K562 (cell line): Measurements from ENCODE around the gene TMEM271.

ENCODE experiments used
- CHD1 ChIP-seq: fragments of 200-600 bp; sonication (generic); IDR thresholded peaks from one replicate; pipeline ENCODE4 v1.6.1; 2012; ENCODE audit warnings: mild to moderate bottlenecking, moderate library complexity, low read length, inconsistent platforms
- CREB1 ChIP-seq, 2 experiments: sonication (generic) in 1 of 2; formaldehyde crosslinking in 1 of 2; IDR thresholded peaks; 2 replicates each; pipeline versions ENCODE4 v1.6.1 to v1.8.0; 2012 to 2022; ENCODE audit warnings: inconsistent platforms in 1 of 2, mild to moderate bottlenecking in 1 of 2, missing genetic modification reagents in 1 of 2, moderate library complexity in 1 of 2
- CTCF ChIP-seq, 3 experiments: IDR thresholded peaks in 2 of 3; conservative IDR thresholded peaks in 1 of 3; 2 replicates each; pipeline ENCODE4 v1.5.1; 2011 to 2012; ENCODE audit warnings: low read length in 3 of 3, mild to moderate bottlenecking in 3 of 3, control low read depth in 2 of 3, improper control_type of control experiment in 1 of 3, inconsistent platforms in 1 of 3, low read depth in 1 of 3, mixed read lengths in 1 of 3, moderate library complexity in 1 of 3; ENCODE audit not compliant: insufficient read depth in 2 of 3
- DPF2 ChIP-seq: fragments of 450-650 bp; IDR thresholded peaks from 2 replicates; pipeline ENCODE4 v1.6.1; 2016
- GATAD2A ChIP-seq: fragments of 450-650 bp; IDR thresholded peaks from 2 replicates; pipeline ENCODE4 v1.6.1; 2017
- MCM3 ChIP-seq: fragments of 450-650 bp; IDR thresholded peaks from 2 replicates; pipeline ENCODE4 v1.6.1; 2016
- MTA3 ChIP-seq: fragments of 450-650 bp; formaldehyde crosslinking; IDR thresholded peaks from 2 replicates; pipeline ENCODE4 v1.6.1; 2017; ENCODE audit warnings: mild to moderate bottlenecking, borderline replicate concordance
- PATZ1 ChIP-seq: fragments of 250-450 bp; sonication (Bioruptor Pico); IDR thresholded peaks from 2 replicates; pipeline ENCODE4 v1.5.0; 2020; ENCODE audit warnings: mild to moderate bottlenecking, borderline replicate concordance
- POLR2AphosphoS5 ChIP-seq: IDR thresholded peaks from 2 replicates; pipeline ENCODE4 v1.6.1; 2011; ENCODE audit warnings: mild to moderate bottlenecking, low read depth, low read length, moderate library complexity; ENCODE audit not compliant: control insufficient read depth, insufficient read depth
- RB1 ChIP-seq: fragments of 450-650 bp; IDR thresholded peaks from 2 replicates; pipeline ENCODE4 v1.6.1; 2017; ENCODE audit warnings: low read depth, mild to moderate bottlenecking
- TAF1 ChIP-seq: IDR thresholded peaks from 2 replicates; pipeline ENCODE4 v1.6.1; 2011; ENCODE audit warnings: mild to moderate bottlenecking, low read length, moderate library complexity; ENCODE audit not compliant: insufficient read depth, control insufficient read depth, severe bottlenecking; ENCODE audit errors: extremely low read depth
- TARDBP ChIP-seq: fragments of 450-650 bp; IDR thresholded peaks from 2 replicates; pipeline ENCODE4 v1.6.1; 2016

GRCh38 chr4:620201-620600, 44.1 kb upstream of the TMEM271 start:
- TF ChIP-seq POLR2AphosphoS5 (no peak), TARDBP (no peak), CHD1 (no peak), PATZ1 (CRISPR knock-in tag) (no peak), DPF2 (no peak), GATAD2A (no peak), CTCF (IDR thresholded peaks at IDR 0.05 in 2 of 3, conservative IDR thresholded peaks at IDR 0.05 in 1 of 3; ENCODE audit: insufficient read depth in 2 of 3, low read depth in 1 of 3, low read length in 3 of 3) (no peak), MCM3 (no peak), MTA3 (no peak), TAF1 (no peak), RB1 (no peak), CREB1 (IDR thresholded peaks at IDR 0.05) (no peak), CREB1 (CRISPR knock-in tag; IDR thresholded peaks at IDR 0.05) (no peak)
